Erythroblast (primary cell): ENCODE results near the gene LRRC39.

Experiments
- DNase-seq, 2 experiments: peaks; one replicate each; lab custom pipeline; 2025; lab: John Stamatoyannopoulos, UW
- GATA1 ChIP-seq: IDR thresholded peaks from 2 replicates; pipeline ENCODE4 v1.6.1; 2011; ENCODE audit warnings: low read depth, mild to moderate bottlenecking, control low read depth, low read length, moderate library complexity
- POLR2A ChIP-seq: IDR thresholded peaks from 2 replicates; pipeline ENCODE4 v1.6.1; 2011; ENCODE audit warnings: mild to moderate bottlenecking, low read length

LRRC39 gene

DNA sequence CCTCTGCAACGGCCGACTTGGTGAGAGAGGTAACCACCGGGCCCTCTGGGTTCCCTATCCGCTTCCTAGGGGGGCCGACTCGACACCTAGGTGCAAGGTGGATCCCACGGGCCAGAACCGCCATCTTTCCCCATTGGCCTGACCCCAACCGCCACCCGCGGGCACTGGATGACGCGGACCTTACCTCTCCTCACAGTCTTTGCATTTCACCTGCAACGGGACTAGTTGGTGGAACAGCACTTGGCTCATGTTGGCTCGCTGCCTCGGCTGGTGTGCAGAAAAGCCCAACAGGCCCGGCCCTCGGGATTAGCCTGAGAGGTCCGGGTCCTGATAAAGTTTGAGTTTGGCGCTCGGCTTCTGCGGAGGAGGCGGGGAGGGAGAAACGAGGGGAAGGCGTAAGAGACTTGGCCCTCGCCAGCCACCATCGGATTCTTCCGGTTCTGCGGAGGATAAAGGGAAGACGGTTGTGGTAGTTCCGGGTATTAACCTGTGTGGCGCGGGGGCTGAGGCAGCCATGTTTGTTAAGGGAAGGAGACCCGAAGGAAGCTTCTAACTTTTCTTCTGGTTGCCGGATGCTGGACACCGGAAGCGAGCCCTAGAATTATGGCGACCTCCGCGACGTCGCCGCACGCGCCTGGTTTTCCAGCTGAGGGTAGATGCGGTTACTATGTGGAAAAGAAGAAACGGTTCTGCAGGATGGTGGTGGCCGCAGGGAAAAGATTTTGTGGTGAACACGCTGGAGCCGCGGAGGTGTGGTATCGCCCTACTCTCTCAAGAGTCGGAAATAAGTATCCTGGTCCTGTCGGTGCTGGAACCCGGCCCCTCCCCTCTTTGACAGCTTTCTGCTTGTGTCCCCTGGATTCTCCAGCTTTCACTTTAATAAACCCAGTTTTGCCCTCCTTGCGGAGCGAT is 45.2 kb downstream of the LRRC39 start, which contains the start of the genes SASS6 and TRMT13:
Gene SASS6 (minus strand): TSS at position 365 of the 912 bp plus-strand sequence. CDS start 116 bp downstream, at position 249.
Gene TRMT13 (plus strand): TSS at position 598 of the 912 bp plus-strand sequence. CDS start 6 bp downstream, at position 604.
- peak; percentile 97 to 99 for DNase-seq
- no peak for TF ChIP-seq GATA1
- peak; percentile 76 for TF ChIP-seq POLR2A

DNA sequence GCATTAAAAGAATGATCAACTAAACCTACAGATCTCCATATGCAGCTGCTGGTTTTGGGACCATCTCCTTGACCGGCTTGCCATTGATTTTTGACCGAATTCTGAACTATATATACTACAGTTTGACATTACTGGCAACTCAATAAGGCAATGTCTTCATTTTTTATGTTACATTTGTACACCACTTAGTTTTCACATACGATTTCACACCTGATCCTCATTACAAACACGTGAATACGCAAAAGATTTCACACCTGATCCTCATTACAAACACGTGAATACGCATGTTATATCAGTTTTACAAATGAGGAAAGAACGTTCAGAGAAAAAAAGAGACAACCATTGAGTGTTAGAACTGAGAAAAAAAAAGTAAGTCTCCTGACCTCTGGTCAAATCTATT is 46.4 kb downstream of the LRRC39 start:
- DNase-seq: peak in 1 of 2 experiments; percentile 30
- TF ChIP-seq GATA1 (no peak), POLR2A (no peak)

DNA sequence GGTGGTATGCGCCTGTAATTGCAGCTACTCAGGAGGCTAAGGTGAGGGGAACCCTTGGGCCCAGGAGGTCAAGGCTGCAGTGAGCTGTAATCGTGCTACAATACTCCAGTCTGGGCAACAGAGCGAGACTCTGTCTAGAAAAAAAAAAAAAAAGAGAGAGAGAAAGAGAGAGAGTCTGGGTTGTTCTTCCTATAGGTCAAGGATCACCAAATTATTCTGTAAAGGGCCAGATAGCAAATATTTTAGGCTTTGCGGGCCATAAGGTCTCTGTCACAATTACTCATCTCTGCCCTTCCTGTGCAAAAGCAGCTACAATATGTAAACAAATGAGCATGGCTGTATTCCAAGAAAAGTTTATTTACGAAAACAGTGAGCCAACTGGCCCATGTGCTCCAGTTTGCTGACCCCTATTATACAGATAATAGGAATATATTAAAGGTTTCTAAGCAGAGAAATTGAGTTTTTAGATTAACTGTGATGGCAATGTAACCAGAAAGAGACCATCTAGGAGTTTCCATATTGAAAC is 47.4 kb downstream of the LRRC39 start:
- TF ChIP-seq POLR2A (no peak), GATA1 (no peak)
- DNase-seq: peak; percentile 24 to 26

DNA sequence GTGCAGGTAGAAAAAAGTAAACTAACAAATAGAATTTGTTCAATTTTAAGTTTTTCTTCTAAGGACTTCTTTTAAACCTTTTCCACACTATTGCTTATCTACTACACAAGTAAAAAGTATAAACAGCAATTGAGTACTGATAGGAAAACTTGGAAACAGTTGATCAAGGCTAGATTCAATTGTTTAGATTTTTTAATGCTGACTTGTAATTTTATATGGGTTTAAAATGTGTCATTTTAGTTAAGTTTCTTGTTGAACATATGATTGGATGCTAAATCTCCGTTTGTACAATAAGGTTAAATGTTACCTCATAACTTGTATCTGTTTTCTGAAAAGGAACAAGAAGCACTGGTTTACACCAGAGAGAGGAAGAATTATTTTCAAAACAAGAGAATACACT is 50.8 kb downstream of the LRRC39 start:
- no peak for DNase-seq
- TF ChIP-seq GATA1 (no peak), POLR2A (no peak)

DNA sequence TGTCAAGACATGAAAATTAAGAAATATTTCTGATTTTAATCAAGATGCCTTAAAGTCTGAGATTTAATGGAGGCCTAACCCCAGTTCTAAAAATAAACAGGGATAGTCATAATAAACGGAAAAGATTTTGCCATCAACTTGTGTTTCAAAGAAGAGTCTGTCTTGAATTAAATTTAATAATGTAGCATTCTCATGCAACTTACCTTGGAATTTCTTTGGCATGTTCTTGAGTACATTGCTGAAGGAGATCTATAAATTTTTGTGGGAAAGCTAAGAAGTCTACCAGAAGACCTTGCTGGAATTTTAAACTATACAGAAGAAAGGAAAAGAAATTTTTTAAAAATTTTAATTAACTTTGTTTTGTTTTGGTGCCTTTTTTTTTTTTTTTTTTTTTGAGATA is 55.9 kb downstream of the LRRC39 start:
- no peak for TF ChIP-seq POLR2A
- TF ChIP-seq GATA1: no peak
- no peak for DNase-seq

DNA sequence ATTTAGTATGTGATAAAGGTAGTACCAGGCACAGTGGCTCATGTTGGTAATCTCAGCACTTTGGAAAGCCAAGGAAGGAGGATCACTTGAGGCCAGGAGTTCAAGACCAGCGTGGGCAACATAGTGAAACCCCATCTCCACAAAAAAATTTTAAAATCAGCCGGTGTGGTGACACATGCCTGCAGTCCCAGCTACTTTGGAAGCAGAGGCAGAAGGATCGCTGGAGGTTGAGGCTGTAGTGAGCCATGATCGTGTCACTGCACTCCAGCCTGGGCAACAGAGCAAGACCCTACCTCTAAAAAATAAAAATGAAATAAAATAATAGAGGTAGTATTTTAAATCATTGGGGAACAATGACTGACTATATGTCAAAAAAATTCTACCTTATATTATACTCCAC is 62.5 kb downstream of the LRRC39 start:
- no peak for TF ChIP-seq GATA1
- TF ChIP-seq POLR2A: no peak
- no peak for DNase-seq

DNA sequence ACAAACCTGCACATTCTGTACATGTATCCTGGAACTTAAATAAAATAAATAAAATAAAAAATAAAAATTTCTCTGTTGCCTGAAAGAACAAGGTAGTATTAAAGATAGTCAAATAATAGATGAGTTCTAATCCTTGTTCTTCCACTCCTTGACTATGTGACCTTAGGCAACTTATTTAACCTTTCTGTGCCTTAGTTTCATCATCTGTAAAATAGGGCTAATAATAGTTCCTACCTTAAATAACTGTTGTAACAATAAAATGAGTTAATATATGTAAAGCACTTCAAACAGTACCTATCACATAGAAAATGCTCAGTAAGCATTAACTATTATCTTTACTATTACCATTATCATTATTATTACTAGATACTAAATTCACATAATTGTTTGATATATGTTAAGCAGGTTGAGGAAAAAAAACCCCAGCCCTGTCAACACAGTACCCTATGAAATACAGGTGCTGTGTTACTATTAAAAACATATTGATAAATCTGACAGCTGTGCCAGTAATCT is 68.4 kb downstream of the LRRC39 start:
- DNase-seq: no peak
- no peak for TF ChIP-seq GATA1
- no peak for TF ChIP-seq POLR2A

DNA sequence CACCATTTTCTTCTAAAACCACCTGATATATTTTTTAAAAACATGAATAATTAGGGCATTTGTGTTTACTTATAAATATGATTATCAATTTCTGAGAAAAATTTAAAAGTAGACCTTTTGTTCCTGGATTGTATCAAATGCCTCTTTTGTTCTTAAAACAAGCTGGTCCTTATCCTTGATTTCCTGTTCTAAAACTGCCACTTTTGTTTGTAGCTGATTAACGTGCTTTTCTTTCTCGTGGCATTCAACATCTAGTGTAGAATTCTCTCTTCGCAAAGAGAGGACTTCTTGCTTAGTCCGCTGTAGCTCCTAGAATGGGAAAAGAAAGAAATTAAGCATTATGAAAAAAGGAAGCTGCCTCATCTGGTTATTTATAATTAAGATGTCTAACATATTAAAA is 70.4 kb downstream of the LRRC39 start:
- TF ChIP-seq POLR2A (no peak), GATA1 (no peak)
- DNase-seq: no peak

DNA sequence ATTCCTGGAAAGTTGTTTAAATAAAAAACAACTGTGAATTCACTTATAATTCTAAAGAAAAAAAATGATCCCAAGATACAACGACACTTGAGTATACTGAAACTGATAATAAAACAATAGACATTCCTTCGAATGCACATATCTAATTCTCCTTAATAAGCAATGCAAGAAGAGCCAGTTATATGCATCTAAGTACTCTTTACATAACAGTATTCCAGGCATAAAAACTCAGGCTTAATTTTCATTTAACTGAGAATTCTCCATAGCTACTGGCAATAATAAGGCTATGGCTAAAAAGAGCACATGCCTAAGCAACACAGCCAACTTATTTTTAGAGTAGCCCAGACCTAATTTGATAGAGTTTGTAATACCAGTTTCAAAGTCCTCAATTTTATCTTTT is 76.5 kb downstream of the LRRC39 start:
- DNase-seq: no peak
- no peak for TF ChIP-seq GATA1
- TF ChIP-seq POLR2A: no peak

DNA sequence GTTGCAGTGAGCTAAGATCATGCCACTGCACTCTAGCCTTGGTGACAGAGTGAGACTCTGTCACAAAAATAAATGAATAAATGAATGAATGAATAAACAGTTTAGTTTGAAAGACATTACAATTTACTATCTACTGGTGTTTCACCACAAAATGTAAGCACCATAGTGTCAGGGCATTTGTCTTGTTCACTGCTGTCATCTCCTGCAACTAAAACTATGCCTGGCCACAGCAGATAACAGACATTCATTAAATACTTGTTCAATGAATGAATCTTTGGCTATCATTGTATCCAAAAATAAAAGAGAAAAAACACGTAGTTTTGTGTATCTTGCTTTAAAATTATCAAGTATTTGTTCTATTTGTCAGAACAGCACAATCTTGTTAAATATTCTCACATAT is 77.9 kb downstream of the LRRC39 start:
- peak; percentile 31 to 56 for DNase-seq
- TF ChIP-seq GATA1 (no peak), POLR2A (no peak)
